OCI-LY7 (cell line): ENCODE results near the gene ALOX5AP. TPM values are rescaled to one million over a fixed set of nuclear protein-coding genes. Genes with fewer than 3 reads are reported as not detected.

Experiments used
- BruUV-seq: library from RNA; stranded (reverse); fragments of 400-500 nt; replicated peaks from 2 replicates; lab custom pipeline; 2021; lab: Mats Ljungman, UMichigan
- CTCF ChIA-PET: fragments of 300-600 bp; sonication (Branson Sonifier 250); formaldehyde crosslinking; loops from one replicate; lab custom pipeline; 2022; ENCODE audit warnings: antibody characterized with exemption; ENCODE audit not compliant: unreplicated experiment; lab: Charles Lee
- POLR2A ChIA-PET: fragments of 300-600 bp; sonication (Branson Sonifier 250); formaldehyde crosslinking; loops from one replicate; lab custom pipeline; 2022; ENCODE audit warnings: antibody characterized with exemption; lab: Charles Lee
- DNase-seq: peaks from one replicate; pipeline ENCODE4 v3.0.0-alpha.2; 2015; ENCODE audit warnings: low spot score
- H2AFZ ChIP-seq: fragments of 200-600 bp; sonication (generic), shearing (Covaris generic); 2 replicates; pipeline ENCODE4 v1.6.1; 2014; ENCODE audit warnings: mild to moderate bottlenecking, antibody characterized with exemption, low read length, moderate library complexity
- H3K27ac ChIP-seq: fragments of 200-600 bp; sonication (generic); 2 replicates; pipeline ENCODE4 v1.5.1; 2014; ENCODE audit warnings: mixed run types, low read depth, mild to moderate bottlenecking, moderate library complexity, low read length, inconsistent platforms; ENCODE audit not compliant: poor library complexity, severe bottlenecking
- H3K36me3 ChIP-seq: fragments of 200-600 bp; sonication (generic); 2 replicates; pipeline ENCODE4 v1.6.1; 2014; ENCODE audit warnings: mild to moderate bottlenecking, antibody characterized with exemption, low read length, moderate library complexity, mixed read lengths; ENCODE audit not compliant: insufficient read depth
- H3K4me1 ChIP-seq: fragments of 200-600 bp; sonication (generic); 2 replicates; pipeline ENCODE4 v1.5.1; 2014; ENCODE audit warnings: mild to moderate bottlenecking, low read length; ENCODE audit not compliant: insufficient read depth, poor library complexity, severe bottlenecking
- H3K4me2 ChIP-seq: fragments of 200-600 bp; sonication (generic); 2 replicates; pipeline ENCODE4 v1.6.1; 2014; ENCODE audit warnings: mild to moderate bottlenecking, low read length
- H3K4me3 ChIP-seq: fragments of 200-600 bp; sonication (generic); 2 replicates; pipeline ENCODE4 v1.5.1; 2014; ENCODE audit warnings: mild to moderate bottlenecking, low read depth, low read length; ENCODE audit not compliant: poor library complexity, severe bottlenecking
- H3K79me2 ChIP-seq: fragments of 200-600 bp; sonication (generic); 2 replicates; pipeline ENCODE4 v1.6.1; 2016; ENCODE audit warnings: low read depth, mild to moderate bottlenecking, low read length, moderate library complexity, mixed read lengths; ENCODE audit not compliant: insufficient read depth
- H3K9me2 ChIP-seq: fragments of 200-600 bp; sonication (generic); 2 replicates; pipeline ENCODE4 v1.6.1; 2016; ENCODE audit warnings: mild to moderate bottlenecking, low read length, mixed read lengths; ENCODE audit not compliant: insufficient read depth
- H3K9me3 ChIP-seq: fragments of 200-600 bp; sonication (generic); 2 replicates; pipeline ENCODE4 v1.6.1; 2014; ENCODE audit warnings: mild to moderate bottlenecking, mixed run types, low read length, mixed read lengths
- H4K20me1 ChIP-seq: fragments of 200-600 bp; sonication (generic); 2 replicates; pipeline ENCODE4 v1.6.1; 2014; ENCODE audit warnings: mild to moderate bottlenecking, antibody characterized with exemption, low read length, moderate library complexity, mixed read lengths; ENCODE audit not compliant: insufficient read depth
- EZH2phosphoT487 ChIP-seq: fragments of 200-600 bp; sonication (generic); IDR thresholded peaks from 2 replicates; pipeline ENCODE4 v1.6.1; 2018; ENCODE audit warnings: low read depth, borderline replicate concordance, mild to moderate bottlenecking, mixed run types, antibody characterized with exemption, low read length, moderate library complexity, mixed read lengths
- intact Hi-C: fragments of 100-400 bp; cut with micrococcal nuclease; formaldehyde crosslinking; loops from one replicate; pipeline ENCODE4 v1.10.0; 2022; ENCODE audit not compliant: unreplicated experiment
- total RNA-seq, 2 experiments: library from RNA; depleted of rRNA in 1 of 2; stranded (reverse); fragments of >200 nt in 1 of 2; shearing (Covaris generic) in 1 of 2; gene quantifications; 2 replicates each; pipeline ENCODE4 v1.2.3, GENCODE V29; 2014 to 2022
- TF ChIP-seq, protein P1 (sequence below): fragments of 200-600 bp; sonication (generic); conservative IDR thresholded peaks from 2 replicates; pipeline ENCODE4 v1.5.1; 2014; ENCODE audit warnings: mild to moderate bottlenecking, antibody characterized with exemption, low read length, moderate library complexity, mixed read lengths

ALOX5AP gene
- total RNA-seq, 2 experiments from 2014 or later = 89.9 to 90.9 TPM

DNA sequence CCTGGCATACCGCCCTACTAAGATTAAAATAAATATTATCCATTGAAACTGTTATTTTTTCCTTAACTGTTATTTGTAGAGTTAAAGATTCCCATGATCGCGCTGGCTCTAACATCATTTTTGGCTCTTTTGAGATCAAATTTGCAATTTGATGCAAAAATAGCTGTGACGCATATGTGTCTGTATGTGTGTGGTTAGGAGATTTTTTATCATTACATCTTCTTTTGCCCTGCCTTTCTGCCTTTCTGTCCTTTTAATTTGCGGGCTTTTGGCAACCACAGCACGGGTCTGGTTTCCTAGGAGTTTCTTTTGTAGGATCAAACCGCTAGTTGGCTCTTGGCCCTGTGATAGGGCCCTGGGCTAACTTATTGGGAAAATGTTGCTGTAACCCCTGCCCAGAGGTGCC is 37.3 kb upstream of the ALOX5AP start:
- no peaks in the 10 kb centered on the region for H3K79me2 ChIP-seq
- peaks cover 15% of the 10 kb centered on the region for H3K4me1 ChIP-seq
- CTCF ChIA-PET = no interaction called here
- no peaks in the 10 kb centered on the region for H3K9me2 ChIP-seq
- no peak overlapping the region for H3K4me2 ChIP-seq
- TF ChIP-seq, protein P1, sequence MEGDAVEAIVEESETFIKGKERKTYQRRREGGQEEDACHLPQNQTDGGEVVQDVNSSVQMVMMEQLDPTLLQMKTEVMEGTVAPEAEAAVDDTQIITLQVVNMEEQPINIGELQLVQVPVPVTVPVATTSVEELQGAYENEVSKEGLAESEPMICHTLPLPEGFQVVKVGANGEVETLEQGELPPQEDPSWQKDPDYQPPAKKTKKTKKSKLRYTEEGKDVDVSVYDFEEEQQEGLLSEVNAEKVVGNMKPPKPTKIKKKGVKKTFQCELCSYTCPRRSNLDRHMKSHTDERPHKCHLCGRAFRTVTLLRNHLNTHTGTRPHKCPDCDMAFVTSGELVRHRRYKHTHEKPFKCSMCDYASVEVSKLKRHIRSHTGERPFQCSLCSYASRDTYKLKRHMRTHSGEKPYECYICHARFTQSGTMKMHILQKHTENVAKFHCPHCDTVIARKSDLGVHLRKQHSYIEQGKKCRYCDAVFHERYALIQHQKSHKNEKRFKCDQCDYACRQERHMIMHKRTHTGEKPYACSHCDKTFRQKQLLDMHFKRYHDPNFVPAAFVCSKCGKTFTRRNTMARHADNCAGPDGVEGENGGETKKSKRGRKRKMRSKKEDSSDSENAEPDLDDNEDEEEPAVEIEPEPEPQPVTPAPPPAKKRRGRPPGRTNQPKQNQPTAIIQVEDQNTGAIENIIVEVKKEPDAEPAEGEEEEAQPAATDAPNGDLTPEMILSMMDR = no peak
- TF ChIP-seq EZH2phosphoT487 = no peak
- POLR2A ChIA-PET = no interaction called here
- H3K36me3 ChIP-seq = no peaks in the 10 kb centered on the region
- H3K4me3 ChIP-seq = no peak overlapping the region
- H2AFZ ChIP-seq = no peak overlapping the region
- no peaks in the 10 kb centered on the region for H4K20me1 ChIP-seq
- no peaks in the 10 kb centered on the region for H3K9me3 ChIP-seq
- no peak for DNase-seq
- no TSS peak for BruUV-seq
- intact Hi-C loops = no loop called here
- no peak overlapping the region for H3K27ac ChIP-seq

DNA sequence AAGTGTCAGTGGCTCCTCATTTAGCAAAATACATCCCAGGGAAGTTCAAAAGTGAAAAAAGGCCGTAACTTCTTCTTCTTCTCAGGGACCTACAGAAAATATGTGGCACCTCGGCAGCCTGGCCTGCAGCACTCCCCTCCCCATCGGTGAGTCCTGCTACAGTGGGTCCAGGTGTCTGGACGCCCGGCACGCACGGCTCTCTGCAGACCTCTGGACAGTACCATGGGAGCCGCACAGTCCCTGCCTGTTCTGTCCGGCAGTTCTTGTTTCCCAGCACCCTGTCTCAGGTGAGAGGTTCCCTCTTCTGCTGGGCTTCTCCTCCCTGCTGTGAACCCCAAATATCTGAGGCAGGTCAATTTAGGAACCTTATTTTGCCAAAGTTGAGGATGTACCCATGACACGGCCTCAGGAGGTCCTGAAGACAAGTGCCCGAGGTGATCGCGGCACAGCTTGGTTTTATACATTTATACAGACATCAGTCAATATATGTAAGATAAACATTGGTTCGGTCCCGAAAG is 36.8 kb upstream of the ALOX5AP start:
- Histone ChIP-seq H3K9me3 (no peaks in the 10 kb centered on the region), H4K20me1 (no peaks in the 10 kb centered on the region), H3K79me2 (no peaks in the 10 kb centered on the region), H3K4me3 (no peak overlapping the region), H3K4me2 (no peak overlapping the region), H3K4me1 (peaks cover 15% of the 10 kb centered on the region), H2AFZ (no peak overlapping the region), H3K27ac (no peak overlapping the region), H3K36me3 (no peaks in the 10 kb centered on the region), H3K9me2 (no peaks in the 10 kb centered on the region)
- ChIA-PET POLR2A (interaction anchor here (0.7 to 1.3 kb wide), 2 partner anchors 8 to 9 kb away, joined by 3 read pairs; no protein-coding TSS in a partner anchor), CTCF (interaction anchor here (0.7 to 0.8 kb wide), 2 partner anchors 40 to 379 kb away, joined by 3 read pairs; no protein-coding TSS in a partner anchor)
- TF ChIP-seq EZH2phosphoT487 = no peak
- TF ChIP-seq, protein P1 = no peak
- BruUV-seq = no TSS peak
- no peak for DNase-seq
- intact Hi-C loops = no loop called here

DNA sequence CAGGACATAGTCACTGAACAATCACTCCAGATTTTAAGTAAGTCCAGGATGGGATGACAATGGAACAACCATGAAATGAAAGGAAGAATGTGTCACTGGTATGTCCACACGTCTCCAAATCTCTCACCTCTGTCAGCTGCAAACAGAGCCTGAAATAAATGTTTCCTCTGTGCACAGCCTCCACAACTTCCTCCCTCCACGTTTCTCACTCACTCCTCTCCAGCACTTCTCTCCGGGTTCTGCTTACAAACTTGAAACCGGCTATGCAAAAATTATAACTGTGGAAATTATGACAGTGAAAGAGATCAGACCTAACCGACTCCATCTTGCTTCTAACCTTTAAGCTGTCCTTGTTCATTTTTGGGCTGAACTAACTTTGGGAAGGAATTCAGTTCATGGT is 35.0 kb upstream of the ALOX5AP start:
- ChIA-PET CTCF (no interaction called here), POLR2A (no interaction called here)
- TF ChIP-seq EZH2phosphoT487 = no peak
- TF ChIP-seq, protein P1 = no peak
- H2AFZ ChIP-seq = no peak overlapping the region
- intact Hi-C loops = no loop called here
- H3K27ac ChIP-seq = no peak overlapping the region
- no peak for DNase-seq
- no peaks in the 10 kb centered on the region for H4K20me1 ChIP-seq
- H3K9me2 ChIP-seq = no peaks in the 10 kb centered on the region
- H3K4me2 ChIP-seq = no peak overlapping the region
- H3K4me3 ChIP-seq = no peak overlapping the region
- no peaks in the 10 kb centered on the region for H3K79me2 ChIP-seq
- peaks cover 15% of the 10 kb centered on the region for H3K4me1 ChIP-seq
- no TSS peak for BruUV-seq
- no peaks in the 10 kb centered on the region for H3K36me3 ChIP-seq
- no peaks in the 10 kb centered on the region for H3K9me3 ChIP-seq
